Keratinocyte (primary cell): ENCODE results near the gene SCP2D1. TPM values are rescaled to one million over a fixed set of nuclear protein-coding genes. Genes with fewer than 3 reads are reported as not detected.

ENCODE experiments used
- DNase-seq: peaks from one replicate; pipeline ENCODE4 v3.0.0-alpha.2; 2011; ENCODE audit warnings: low read depth, missing footprints, low spot score
- FAIRE-seq: peaks from 2 replicates; lab custom pipeline; 2011; peaks lifted over from hg19 to GRCh38; lab: Jason Lieb, UNC
- H2AFZ ChIP-seq: 2 replicates; pipeline ENCODE4 v1.6.0; 2012; ENCODE audit warnings: low read length, control low read depth, inconsistent platforms; ENCODE audit not compliant: control insufficient read depth
- H3K27ac ChIP-seq: 2 replicates; pipeline ENCODE4 v1.5.1; 2011; ENCODE audit warnings: low read length; ENCODE audit not compliant: control insufficient read depth, insufficient read depth
- H3K27me3 ChIP-seq: 3 replicates; pipeline ENCODE4 v1.6.0; 2011; ENCODE audit warnings: low read length; ENCODE audit not compliant: control insufficient read depth, insufficient read depth; ENCODE audit errors: extremely low read depth
- H3K36me3 ChIP-seq, 2 experiments: 2 replicates in 1 of 2; 3 replicates in 1 of 2; pipeline ENCODE4 v1.5.1; 2011; ENCODE audit warnings: low read length in 2 of 2, mild to moderate bottlenecking in 1 of 2; ENCODE audit not compliant: control insufficient read depth in 2 of 2, insufficient read depth in 2 of 2; ENCODE audit errors: extremely low read depth in 1 of 2
- H3K4me1 ChIP-seq: 3 replicates; pipeline ENCODE4 v1.5.1; 2011; ENCODE audit warnings: low read length; ENCODE audit not compliant: control insufficient read depth, insufficient read depth; ENCODE audit errors: extremely low read depth
- H3K4me2 ChIP-seq: 3 replicates; pipeline ENCODE4 v1.6.0; 2011; ENCODE audit warnings: low read depth, low read length; ENCODE audit not compliant: control insufficient read depth, insufficient read depth; ENCODE audit errors: extremely low read depth
- H3K4me3 ChIP-seq, 3 experiments: fragments of 200-600 bp in 1 of 3; sonication (generic) in 1 of 3; 2 replicates in 2 of 3; 3 replicates in 1 of 3; pipeline ENCODE4 v1.5.1; 2011 to 2016; ENCODE audit warnings: low read length in 3 of 3, mild to moderate bottlenecking in 3 of 3, control low read depth in 2 of 3, inconsistent platforms in 1 of 3, low read depth in 1 of 3, mixed read lengths in 1 of 3, mixed run types in 1 of 3, moderate library complexity in 1 of 3; ENCODE audit not compliant: control insufficient read depth in 2 of 3, insufficient read depth in 2 of 3; ENCODE audit errors: extremely low read depth in 1 of 3
- H3K79me2 ChIP-seq: 2 replicates; pipeline ENCODE4 v1.6.0; 2012; ENCODE audit warnings: low read length; ENCODE audit not compliant: control insufficient read depth, insufficient read depth
- H3K9ac ChIP-seq: 3 replicates; pipeline ENCODE4 v1.6.0; 2011; ENCODE audit warnings: low read length; ENCODE audit not compliant: control insufficient read depth, insufficient read depth; ENCODE audit errors: extremely low read depth
- H3K9me1 ChIP-seq: 3 replicates; pipeline ENCODE4 v1.6.0; 2011; ENCODE audit warnings: low read length; ENCODE audit not compliant: control insufficient read depth, insufficient read depth; ENCODE audit errors: extremely low read depth
- H3K9me3 ChIP-seq: 2 replicates; pipeline ENCODE4 v1.5.1; 2012; ENCODE audit warnings: low read depth, low read length; ENCODE audit not compliant: control insufficient read depth
- H4K20me1 ChIP-seq: 3 replicates; pipeline ENCODE4 v1.6.0; 2011; ENCODE audit warnings: low read length; ENCODE audit not compliant: control insufficient read depth, insufficient read depth; ENCODE audit errors: extremely low read depth
- EZH2 ChIP-seq: IDR thresholded peaks from one replicate; pipeline ENCODE4 v1.6.1; 2012; ENCODE audit warnings: inconsistent platforms, mild to moderate bottlenecking, low read length, moderate library complexity
- dilution Hi-C: fragments of 300-500 bp; cut with MboI; formaldehyde crosslinking; loops from one replicate; pipeline ENCODE4 v1.7.0; 2020; ENCODE audit warnings: low sequenced_read_pairs; ENCODE audit not compliant: extremely low pct_ligation_motif_present
- polyA plus RNA-seq, 5 experiments: library from polyadenylated mRNA; depleted of rRNA in 3 of 5; stranded (reverse) in 3 of 5; stranded (forward) in 1 of 5; unstranded in 1 of 5; fragments of >200 nt; gene quantifications; 1 replicate in 1 of 5; 2 replicates in 3 of 5; 3 replicates in 1 of 5; pipeline versions ENCODE4 v1.2.1 to v1.2.3, GENCODE V29; 2011 to 2012; ENCODE audit warnings: missing spikeins in 2 of 5, low read depth in 1 of 5, low replicate concordance in 1 of 5
- TF ChIP-seq, protein P1 (sequence below), 3 experiments: IDR thresholded peaks in 1 of 3; conservative IDR thresholded peaks in 1 of 3; optimal IDR thresholded peaks in 1 of 3; 2 replicates in 2 of 3; 3 replicates in 1 of 3; pipeline versions ENCODE3 to v1.5.1; 2011; ENCODE audit warnings: low read length in 3 of 3, mild to moderate bottlenecking in 3 of 3, moderate library complexity in 2 of 3, control low read depth in 1 of 3, inconsistent platforms in 1 of 3; ENCODE audit not compliant: insufficient read depth in 2 of 3; ENCODE audit errors: extremely low read depth in 1 of 3

SCP2D1 gene
- polyA plus RNA-seq, 1 donor (not counting 4 experiments of a cell fraction or from before 2014, with no cell fraction given): not detected

DNA sequence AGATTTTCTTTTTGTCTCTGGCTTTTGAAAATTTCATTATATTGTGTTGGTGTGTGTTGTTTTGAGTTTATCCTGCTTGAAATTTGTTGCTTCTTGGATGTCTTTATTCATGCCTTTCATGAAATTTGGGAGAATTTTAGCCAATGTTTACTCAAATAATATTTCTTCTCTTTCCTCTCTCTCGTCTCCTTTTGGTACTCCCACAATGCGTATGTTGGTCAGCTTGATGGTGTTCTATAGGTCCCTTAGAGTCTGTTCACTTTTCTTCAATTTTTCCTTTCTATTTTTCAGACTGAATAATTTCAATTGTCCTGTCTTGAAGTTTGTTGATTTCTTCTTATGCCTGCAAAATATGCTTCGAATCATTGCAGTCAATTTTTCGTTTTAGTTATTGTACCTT is 39.6 kb downstream of the SCP2D1 start:
- H3K27me3 ChIP-seq: no peaks in the 10 kb centered on the region
- no peak overlapping the region for H3K27ac ChIP-seq
- H3K9me3 ChIP-seq: peaks cover 2% of the 10 kb centered on the region
- H3K9me1 ChIP-seq: no peaks in the 10 kb centered on the region
- no peak overlapping the region for H3K9ac ChIP-seq
- dilution Hi-C loops: no loop called here
- no peak overlapping the region for H2AFZ ChIP-seq
- no peaks in the 10 kb centered on the region for H3K36me3 ChIP-seq
- TF ChIP-seq EZH2: no peak
- TF ChIP-seq, protein P1, sequence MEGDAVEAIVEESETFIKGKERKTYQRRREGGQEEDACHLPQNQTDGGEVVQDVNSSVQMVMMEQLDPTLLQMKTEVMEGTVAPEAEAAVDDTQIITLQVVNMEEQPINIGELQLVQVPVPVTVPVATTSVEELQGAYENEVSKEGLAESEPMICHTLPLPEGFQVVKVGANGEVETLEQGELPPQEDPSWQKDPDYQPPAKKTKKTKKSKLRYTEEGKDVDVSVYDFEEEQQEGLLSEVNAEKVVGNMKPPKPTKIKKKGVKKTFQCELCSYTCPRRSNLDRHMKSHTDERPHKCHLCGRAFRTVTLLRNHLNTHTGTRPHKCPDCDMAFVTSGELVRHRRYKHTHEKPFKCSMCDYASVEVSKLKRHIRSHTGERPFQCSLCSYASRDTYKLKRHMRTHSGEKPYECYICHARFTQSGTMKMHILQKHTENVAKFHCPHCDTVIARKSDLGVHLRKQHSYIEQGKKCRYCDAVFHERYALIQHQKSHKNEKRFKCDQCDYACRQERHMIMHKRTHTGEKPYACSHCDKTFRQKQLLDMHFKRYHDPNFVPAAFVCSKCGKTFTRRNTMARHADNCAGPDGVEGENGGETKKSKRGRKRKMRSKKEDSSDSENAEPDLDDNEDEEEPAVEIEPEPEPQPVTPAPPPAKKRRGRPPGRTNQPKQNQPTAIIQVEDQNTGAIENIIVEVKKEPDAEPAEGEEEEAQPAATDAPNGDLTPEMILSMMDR (optimal IDR thresholded peaks at IDR 0.05 in 1 of 3, IDR thresholded peaks at IDR 0.05 in 1 of 3, conservative IDR thresholded peaks at IDR 0.05 in 1 of 3; ENCODE audit: extremely low read depth in 1 of 3, insufficient read depth in 2 of 3, low read length in 3 of 3): no peak
- no peak overlapping the region for H3K4me2 ChIP-seq
- H3K79me2 ChIP-seq: no peaks in the 10 kb centered on the region
- H4K20me1 ChIP-seq: no peaks in the 10 kb centered on the region
- no peak for FAIRE-seq
- no peak overlapping the region for H3K4me3 ChIP-seq
- H3K4me1 ChIP-seq: peaks cover 31% of the 10 kb centered on the region
- DNase-seq: no peak

DNA sequence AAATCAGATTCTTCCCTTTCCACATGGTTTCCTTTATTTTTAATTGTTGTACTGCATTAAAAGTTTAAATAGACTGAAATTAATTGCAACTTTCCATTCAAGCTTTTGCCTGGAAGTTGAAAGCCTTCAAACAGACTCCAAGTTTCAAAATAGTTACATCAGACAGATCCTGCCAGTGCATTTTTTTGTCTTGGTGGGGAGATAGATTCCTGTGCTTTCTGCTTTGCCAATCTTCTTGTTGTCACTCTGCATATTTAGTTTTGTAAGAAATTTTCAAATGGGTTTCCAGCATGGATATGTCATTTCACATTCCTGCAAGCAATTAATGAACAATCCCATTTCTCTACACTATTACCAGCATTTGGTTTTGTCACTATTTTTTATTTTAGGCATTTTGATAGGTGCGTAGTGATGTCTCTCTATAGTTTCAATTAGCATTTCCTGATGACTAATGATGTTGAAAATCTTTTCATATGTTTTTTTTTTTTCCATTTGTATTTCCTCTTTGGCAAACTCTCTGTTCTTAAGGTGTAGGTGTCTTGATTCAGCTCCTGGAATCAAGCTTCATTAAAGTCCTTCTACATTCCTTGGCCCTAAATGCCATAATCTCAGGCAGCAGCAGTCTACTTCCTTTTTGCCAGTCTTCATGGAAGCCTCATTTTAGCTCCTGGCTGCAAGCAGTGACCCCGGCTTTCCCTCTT is 40.5 kb downstream of the SCP2D1 start:
- peak; percentile 20 for FAIRE-seq
- dilution Hi-C loops: no loop called here

More for the DNA sequence above, 40.5 kb downstream of the SCP2D1 start:
- TF ChIP-seq EZH2: no peak
- TF ChIP-seq, protein P1 (optimal IDR thresholded peaks at IDR 0.05 in 1 of 3, IDR thresholded peaks at IDR 0.05 in 1 of 3, conservative IDR thresholded peaks at IDR 0.05 in 1 of 3; ENCODE audit: extremely low read depth in 1 of 3, insufficient read depth in 2 of 3, low read length in 3 of 3): no peak
- Histone ChIP-seq H3K27me3 (no peaks in the 10 kb centered on the region), H4K20me1 (no peaks in the 10 kb centered on the region), H3K9ac (no peak overlapping the region), H3K9me1 (no peaks in the 10 kb centered on the region), H3K4me2 (peak overlapping the region; percentile 22), H3K27ac (peak overlapping the region; percentile 11), H3K4me3 (no peak overlapping the region), H3K9me3 (peaks cover 2% of the 10 kb centered on the region), H3K79me2 (no peaks in the 10 kb centered on the region), H3K36me3 (no peaks in the 10 kb centered on the region), H2AFZ (peak overlapping the region; percentile 58), H3K4me1 (peaks cover 36% of the 10 kb centered on the region)
- DNase-seq: no peak
